Ovary (tissue), 9 donors: ENCODE data around the gene MAD1L1. TPM values are rescaled to one million over a fixed set of nuclear protein-coding genes. Genes with fewer than 3 reads are reported as not detected.

Experiments used
- DNase-seq, 5 donors: peaks; one replicate each; pipeline ENCODE4 v3.0.0-alpha.2; 2019 to 2020
- H3K27ac ChIP-seq, 2 donors: fragments of 200-600 bp; one replicate each; pipeline versions ENCODE4 v1.5.1 to v1.8.0; 2019 to 2022
- H3K27me3 ChIP-seq: fragments of 200-600 bp; one replicate; pipeline ENCODE4 v1.8.0; 2022
- H3K36me3 ChIP-seq: fragments of 200-600 bp; sonication (generic); one replicate; pipeline ENCODE4 v1.5.1; 2019
- H3K4me1 ChIP-seq: one replicate; pipeline ENCODE4 v1.8.1; 2013; ENCODE audit warnings: mild to moderate bottlenecking, moderate library complexity; ENCODE audit not compliant: insufficient read depth
- H3K4me3 ChIP-seq: fragments of 200-600 bp; sonication (generic); one replicate; pipeline ENCODE4 v1.5.1; 2017
- H3K9me3 ChIP-seq, 2 donors: fragments of 200-600 bp in 1 of 2; sonication (generic) in 1 of 2; one replicate each; pipeline versions ENCODE4 v1.5.1 to v1.8.1; 2013 to 2019; ENCODE audit warnings: mild to moderate bottlenecking in 1 of 2, moderate library complexity in 1 of 2
- CTCF ChIP-seq, 3 donors: fragments of 450-650 bp in 2 of 3; fragments of 200-600 bp in 1 of 3; IDR thresholded peaks; one replicate each; pipeline versions ENCODE4 v1.5.1 to v1.8.0; 2016 to 2022; ENCODE audit warnings: antibody characterized with exemption in 3 of 3, mild to moderate bottlenecking in 1 of 3
- EP300 ChIP-seq: sonication (generic); formaldehyde crosslinking; IDR thresholded peaks from one replicate; pipeline ENCODE4 v1.6.1; 2017; ENCODE audit warnings: antibody characterized with exemption
- POLR2A ChIP-seq: fragments of 450-650 bp; IDR thresholded peaks from one replicate; pipeline ENCODE4 v1.6.1; 2017; ENCODE audit warnings: antibody characterized with exemption, mild to moderate bottlenecking, moderate library complexity
- WGBS, 3 donors: extraction: QIAGEN DNeasy Blood & Tissue Kit in 1 of 3; methylation state at CpG; one replicate each; pipeline versions ENCODE4 v1.1.5 to v1.1.7; 2013 to 2017; 5-methylcytosine and 5-hydroxymethylcytosine counted together
- intact Hi-C, 4 donors: fragments of 100-400 bp; cut with DNase I; formaldehyde crosslinking; loops; one replicate each; pipeline versions ENCODE4 v1.11.0 to v1.15.1; 2022 to 2023
- polyA plus RNA-seq, 2 donors: library from polyadenylated mRNA; stranded (reverse); fragments of 200-250 nt in 1 of 2; fragments of 350-450 nt in 1 of 2; fragmentation: Illumina TruSeq in 1 of 2; extraction: RNeasy Lipid Tissue Mini Kit (QIAGEN cat#74804) in 1 of 2; gene quantifications; one replicate each; pipeline ENCODE4 v1.2.3, GENCODE V29; 2013 to 2014
- total RNA-seq, 7 donors: library from RNA; depleted of rRNA in 2 of 7; stranded (reverse); fragments of >200 nt in 2 of 7; fragmentation: NEBNext Ultra II Directional in 3 of 7; extraction: Animal tissue kit (Norgen Biotek cat#: 25700) in 3 of 7; gene quantifications; one replicate each; pipeline versions ENCODE4 v1.1.0 to v1.2.4, GENCODE V29; 2016 to 2023
- donor health status: DM: no; HTN: no; CAD: no; lungs with moderate emphysema.
- donor health status: DM: no; HTN: no; CAD: no.
- donor health status: Bipolar disorder and iron deficiency.
- donor health status: DM: yes; HTN: yes; CAD: no.
- donor health status: DM: no; HTN: no; CAD: no.
- donor health status: DM: yes; HTN: yes; CAD: no.

MAD1L1 gene
- total and polyA plus RNA-seq, 9 donors, result 5.9 to 36.6 (median 22.8) TPM

- 91 to 92% (median 91%) methylated on average over 31 to 40 of the region's 40 CpGs for WGBS, 3 donors
- intact Hi-C loops, result no loop called here
Measured at GRCh38 chr7:1897861-1898627, 334.7 kb downstream of the MAD1L1 start.

GRCh38 chr7:1897076-1897860 is 335.5 kb downstream of the MAD1L1 start:
- H3K4me3 ChIP-seq, result no peak overlapping the region
- 90 to 91% (median 91%) methylated on average over 39 to 41 of the region's 41 CpGs for WGBS, 3 donors
- intact Hi-C loops, result no loop called here
- no peaks in the 10 kb centered on the region for H3K9me3 ChIP-seq
- TF ChIP-seq POLR2A (no peak), CTCF (IDR thresholded peaks at IDR 0.05) (no peak), EP300 (no peak)
- no peaks in the 10 kb centered on the region for H3K36me3 ChIP-seq
- no peaks in the 10 kb centered on the region for H3K27me3 ChIP-seq
- DNase-seq, result no peak
- H3K4me1 ChIP-seq, result no peaks in the 10 kb centered on the region
- no peak overlapping the region for H3K27ac ChIP-seq

More at GRCh38 chr7:1897861-1898627, 334.7 kb downstream of the MAD1L1 start:
- DNase-seq, result no peak
- Histone ChIP-seq H3K27me3 (no peaks in the 10 kb centered on the region), H3K9me3 (no peaks in the 10 kb centered on the region), H3K27ac (no peak overlapping the region), H3K4me3 (no peak overlapping the region), H3K36me3 (no peaks in the 10 kb centered on the region), H3K4me1 (no peaks in the 10 kb centered on the region)
- TF ChIP-seq POLR2A (no peak), EP300 (no peak), CTCF (IDR thresholded peaks at IDR 0.05) (no peak)

- no peak for TF ChIP-seq EP300
- TF ChIP-seq CTCF (IDR thresholded peaks at IDR 0.05), result no peak
- no peak for TF ChIP-seq POLR2A
- no peaks in the 10 kb centered on the region for H3K4me1 ChIP-seq
- no peaks in the 10 kb centered on the region for H3K27me3 ChIP-seq
- 91 to 94% (median 92%) methylated on average over 30 of the region's 30 CpGs for WGBS, 3 donors
- no peak overlapping the region for H3K27ac ChIP-seq
- DNase-seq, result no peak
- intact Hi-C loops, result no loop called here
- no peak overlapping the region for H3K4me3 ChIP-seq
- H3K9me3 ChIP-seq, result no peaks in the 10 kb centered on the region
- no peaks in the 10 kb centered on the region for H3K36me3 ChIP-seq
Measured at GRCh38 chr7:1895664-1896515, 336.9 kb downstream of the MAD1L1 start.

- no peaks in the 10 kb centered on the region for H3K9me3 ChIP-seq
- H3K27me3 ChIP-seq, result no peaks in the 10 kb centered on the region
- no peak for DNase-seq
- no peaks in the 10 kb centered on the region for H3K4me1 ChIP-seq
- H3K36me3 ChIP-seq, result no peaks in the 10 kb centered on the region
- no peak overlapping the region for H3K27ac ChIP-seq
- 93% methylated on average over 15 of the region's 15 CpGs for WGBS, 3 donors
- H3K4me3 ChIP-seq, result no peak overlapping the region
- intact Hi-C loops, result no loop called here
- TF ChIP-seq EP300 (no peak), CTCF (IDR thresholded peaks at IDR 0.05) (no peak), POLR2A (no peak)
Measured at GRCh38 chr7:1894906-1895663, 337.7 kb downstream of the MAD1L1 start.
